ENCODE data around the gene SERPINE1.
"Not testable (repeated sequence)": the region's sequence is repeated elsewhere in the genome, so short reads cannot be mapped to it uniquely, and the experiment has no call there.

The SERPINE1 gene

GRCh38 chr7:101126651-101127459 lies at the start of gene SERPINE1:
Gene SERPINE1, plus strand, starts transcription at chr7:101127104. Its CDS starts 1,290 bp downstream, at chr7:101128394.
- peak; percentile 48 for DNase-seq

- peak; percentile 90 for DNase-seq
Measured at GRCh38 chr7:101077303-101078086, 49.4 kb upstream of the SERPINE1 start.

- no peak for DNase-seq
Measured at GRCh38 chr7:101081432-101081831, 45.5 kb upstream of the SERPINE1 start.

GRCh38 chr7:101084865-101085161 lies 42.1 kb upstream of the SERPINE1 start:
- DNase-seq = no peak

- DNase-seq = peak; percentile 82
Measured at GRCh38 chr7:101085162-101085964, 41.5 kb upstream of the SERPINE1 start, which contains the start of gene TRIM56. Gene TRIM56, plus strand, starts transcription at chr7:101085481. Its CDS starts 1,832 bp downstream, at chr7:101087313.

GRCh38 chr7:101087334-101088068 lies 39.4 kb upstream of the SERPINE1 start:
- no peak for DNase-seq

GRCh38 chr7:101088069-101088425 lies 38.9 kb upstream of the SERPINE1 start:
- DNase-seq = no peak

GRCh38 chr7:101088858-101089529 lies 37.9 kb upstream of the SERPINE1 start:
- no peak for DNase-seq

GRCh38 chr7:101089876-101090275 lies 37.0 kb upstream of the SERPINE1 start:
- no peak for DNase-seq

- DNase-seq = not testable (repeated sequence)
Measured at GRCh38 chr7:101092266-101092905, 34.5 kb upstream of the SERPINE1 start.

GRCh38 chr7:101093906-101094305 lies 33.0 kb upstream of the SERPINE1 start:
- no peak for DNase-seq

GRCh38 chr7:101094376-101094775 lies 32.5 kb upstream of the SERPINE1 start:
- DNase-seq = no peak

GRCh38 chr7:101094791-101095375 lies 32.0 kb upstream of the SERPINE1 start:
- peak; percentile 72 for DNase-seq

- DNase-seq = no peak
Measured at GRCh38 chr7:101096331-101096956, 30.5 kb upstream of the SERPINE1 start.

GRCh38 chr7:101096957-101097347 lies 30.0 kb upstream of the SERPINE1 start:
- DNase-seq = no peak

GRCh38 chr7:101097561-101097960 lies 29.3 kb upstream of the SERPINE1 start:
- DNase-seq = no peak

- DNase-seq = peak; percentile 81
Measured at GRCh38 chr7:101099969-101100781, 26.7 kb upstream of the SERPINE1 start.

- DNase-seq = no peak
Measured at GRCh38 chr7:101100858-101101847, 25.8 kb upstream of the SERPINE1 start.
